ENCODE measurements around the gene SPEM1.
A peak's percentile ranks its signal among the peaks of the same experiment; 100 is the strongest.

Gene SPEM1

DNA sequence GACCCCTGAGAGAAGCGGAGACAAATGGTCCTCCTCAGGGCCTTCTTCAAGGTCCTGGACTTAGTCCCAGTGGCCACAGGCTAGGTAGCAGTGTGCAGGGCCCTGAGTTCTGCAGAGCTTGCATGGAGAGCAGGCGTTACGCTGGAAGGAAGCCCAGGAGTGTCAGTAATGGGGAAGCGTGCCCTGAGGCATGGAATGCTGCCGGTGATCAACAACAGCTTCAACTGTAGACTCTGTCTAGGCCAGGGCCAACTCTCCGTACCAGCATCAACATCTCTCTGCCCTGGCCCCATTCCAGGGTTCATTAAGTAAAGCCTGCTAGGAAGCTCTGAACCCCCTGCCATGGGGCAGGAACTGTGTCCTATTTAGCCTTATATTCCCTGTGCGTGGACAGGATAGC lies 39.8 kb upstream of the SPEM1 start:
- no peak overlapping the region for H2BK120ac ChIP-seq (ENCODE audit: insufficient read depth, low read length, poor library complexity)
- WGBS (ENCODE audit: extremely low coverage, insufficient coverage, insufficient read length) = no CpG with 5 or more reads among the region's 7 CpGs

DNA sequence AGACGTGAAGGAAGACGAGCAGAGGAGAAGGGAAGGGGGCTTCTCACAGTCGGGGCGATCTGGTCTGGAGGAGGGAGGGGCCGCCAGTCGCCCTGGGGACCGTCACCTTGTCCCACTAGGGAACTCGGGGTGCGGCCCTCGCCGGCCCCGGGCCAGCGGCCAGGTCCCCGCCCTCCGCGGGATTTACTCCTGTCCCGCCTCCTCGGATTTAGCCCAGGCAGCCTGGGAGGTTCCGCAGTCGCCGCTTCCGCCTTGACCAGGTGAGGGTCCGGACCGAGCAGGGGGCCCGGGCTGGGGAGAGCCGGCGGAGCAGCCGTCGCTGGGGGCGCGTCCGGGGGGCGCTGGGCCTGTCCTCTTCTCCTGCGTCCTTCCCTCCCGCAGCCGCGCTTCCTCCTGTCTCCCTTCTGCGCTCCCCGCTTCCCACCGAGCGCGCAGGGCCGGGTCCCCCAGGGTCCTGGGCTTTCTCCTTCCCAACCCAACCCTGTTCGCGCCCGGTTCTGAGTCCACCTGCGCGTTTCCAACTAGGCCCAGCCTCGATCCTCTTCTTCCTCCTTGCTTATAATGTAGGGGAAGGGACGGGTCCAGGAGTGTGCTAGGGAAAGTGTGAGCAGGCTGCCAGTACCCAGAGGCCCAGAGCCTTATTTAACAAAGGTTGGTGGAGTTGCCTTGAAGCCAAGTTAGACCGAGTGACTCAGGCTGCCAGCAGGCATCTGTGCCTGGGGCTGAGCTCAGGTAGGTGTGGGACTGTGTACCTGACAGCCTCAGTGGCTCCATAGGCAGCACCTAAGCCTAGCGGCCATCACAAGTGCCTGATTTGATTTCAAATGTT lies 39.1 kb upstream of the SPEM1 start, which contains the start of gene TNK1:
TSS of gene TNK1 (plus strand) at position 235 of the 829 bp plus-strand sequence. CDS start 1,838 bp downstream, outside the sequence.
- H3K23ac ChIP-seq (ENCODE audit: low read length) = no peak within 1 kb of the TSS
- peak within 1 kb of the TSS; percentile 34 for H2BK120ac ChIP-seq (ENCODE audit: insufficient read depth, low read length, poor library complexity)
- peak within 1 kb of the TSS; percentile 16 for H2AK5ac ChIP-seq (ENCODE audit: low read length)
- H2BK12ac ChIP-seq (ENCODE audit: low read length) = no peak within 1 kb of the TSS
- H2BK5ac ChIP-seq (ENCODE audit: low read depth, low read length, poor library complexity) = no peak within 1 kb of the TSS
- H3K18ac ChIP-seq (ENCODE audit: low read length) = peak within 1 kb of the TSS; percentile 58
- H3K4me2 ChIP-seq (ENCODE audit: low read length) = peak within 1 kb of the TSS; percentile 71
- H3K4ac ChIP-seq (ENCODE audit: low read depth, low read length) = peak within 1 kb of the TSS; percentile 18
- H3K27me3 ChIP-seq (ENCODE audit: insufficient read depth, low read length) = no peaks in the 10 kb centered on the region
- peaks cover 6 to 13% of the 10 kb centered on the region in 2 experiments for H3K36me3 ChIP-seq (ENCODE audit: control insufficient read depth in 1 of 2, insufficient read depth in 2 of 2, low read length in 2 of 2)
- H4K8ac ChIP-seq (ENCODE audit: low read depth, low read length) = peak within 1 kb of the TSS; percentile 77
- peak within 1 kb of the TSS; percentile 17 for H3K9ac ChIP-seq (ENCODE audit: low read length)
- peak within 1 kb of the TSS; percentile 70 for H3K14ac ChIP-seq (ENCODE audit: low read length)
- peak within 1 kb of the TSS; percentile 59 for H3K4me3 ChIP-seq (ENCODE audit: low read depth, low read length)
- H3K4me1 ChIP-seq (ENCODE audit: control insufficient read depth in 1 of 2, insufficient read depth in 2 of 2, low read length in 2 of 2) = peaks cover 24 to 25% of the 10 kb centered on the region in 2 experiments
- peak within 1 kb of the TSS; percentile 65 for H4K91ac ChIP-seq (ENCODE audit: low read depth, low read length)
- peak within 1 kb of the TSS; percentile 22 for H4K12ac ChIP-seq (ENCODE audit: low read depth, low read length)
- peaks cover 7% of the 10 kb centered on the region for H3K79me1 ChIP-seq (ENCODE audit: low read length)
- H3K27ac ChIP-seq (ENCODE audit: low read depth, low read length) = no peak within 1 kb of the TSS
- peak within 1 kb of the TSS; percentile 34 for H2AFZ ChIP-seq (ENCODE audit: insufficient read depth, low read length, poor library complexity)
- H3K9me3 ChIP-seq (ENCODE audit: insufficient read depth, low read depth, low read length) = peaks cover 4% of the 10 kb centered on the region
- H3K79me2 ChIP-seq (ENCODE audit: control insufficient read depth, insufficient read depth, low read length, poor library complexity) = no peaks in the 10 kb centered on the region
- DNase-seq = peak; percentile 88 to 90
- no CpG with 5 or more reads among the region's 52 CpGs for WGBS (ENCODE audit: extremely low coverage, insufficient coverage, insufficient read length)

More for the DNA sequence above, 39.8 kb upstream of the SPEM1 start:
- Histone ChIP-seq H3K27me3 (ENCODE audit: insufficient read depth, low read length) (no peaks in the 10 kb centered on the region), H3K79me2 (ENCODE audit: control insufficient read depth, insufficient read depth, low read length, poor library complexity) (no peaks in the 10 kb centered on the region), H3K79me1 (ENCODE audit: low read length) (peaks cover 7% of the 10 kb centered on the region), H4K91ac (ENCODE audit: low read depth, low read length) (peak overlapping the region; percentile 65), H3K4me2 (ENCODE audit: low read length) (peak overlapping the region; percentile 71), H3K36me3 (ENCODE audit: control insufficient read depth in 1 of 2, insufficient read depth in 2 of 2, low read length in 2 of 2) (peaks cover 3 to 11% of the 10 kb centered on the region in 2 experiments), H3K4me1 (ENCODE audit: control insufficient read depth in 1 of 2, insufficient read depth in 2 of 2, low read length in 2 of 2) (peaks cover 24 to 25% of the 10 kb centered on the region in 2 experiments), H2AK5ac (ENCODE audit: low read length) (no peak overlapping the region), H2AFZ (ENCODE audit: insufficient read depth, low read length, poor library complexity) (peak overlapping the region; percentile 34), H3K23ac (ENCODE audit: low read length) (no peak overlapping the region), H3K18ac (ENCODE audit: low read length) (peak overlapping the region; percentile 53), H4K8ac (ENCODE audit: low read depth, low read length) (peak overlapping the region; percentile 77), H4K12ac (ENCODE audit: low read depth, low read length) (peak overlapping the region; percentile 1), H3K9ac (ENCODE audit: low read length) (no peak overlapping the region), H3K14ac (ENCODE audit: low read length) (peak overlapping the region; percentile 70), H3K9me3 (ENCODE audit: insufficient read depth, low read depth, low read length) (peaks cover 4% of the 10 kb centered on the region), H3K27ac (ENCODE audit: low read depth, low read length) (no peak overlapping the region), H2BK5ac (ENCODE audit: low read depth, low read length, poor library complexity) (no peak overlapping the region), H2BK12ac (ENCODE audit: low read length) (no peak overlapping the region), H3K4me3 (ENCODE audit: low read depth, low read length) (no peak overlapping the region), H3K4ac (ENCODE audit: low read depth, low read length) (peak overlapping the region; percentile 5)
- peak; percentile 87 to 94 for DNase-seq

DNA sequence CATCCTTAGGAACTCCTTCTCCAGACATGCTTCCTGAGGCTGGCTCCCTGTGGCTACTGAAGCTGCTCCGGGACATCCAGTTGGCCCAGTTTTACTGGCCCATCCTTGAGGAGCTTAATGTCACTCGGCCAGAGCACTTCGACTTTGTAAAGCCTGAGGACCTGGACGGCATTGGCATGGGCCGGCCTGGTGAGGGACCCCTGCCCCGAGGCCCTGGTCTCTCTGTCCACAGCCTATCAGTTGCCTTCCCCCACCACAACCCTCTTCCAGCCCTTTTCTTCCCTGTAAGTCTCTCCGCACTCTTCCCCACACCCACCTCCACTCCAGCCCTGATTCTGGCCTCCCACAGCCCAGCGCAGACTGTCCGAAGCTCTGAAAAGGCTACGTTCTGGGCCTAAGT lies 37.2 kb upstream of the SPEM1 start:
- Histone ChIP-seq H2BK5ac (ENCODE audit: low read depth, low read length, poor library complexity) (no peak overlapping the region), H3K14ac (ENCODE audit: low read length) (no peak overlapping the region), H3K23ac (ENCODE audit: low read length) (no peak overlapping the region), H3K9me3 (ENCODE audit: insufficient read depth, low read depth, low read length) (peaks cover 4% of the 10 kb centered on the region), H3K9ac (ENCODE audit: low read length) (no peak overlapping the region), H2BK120ac (ENCODE audit: insufficient read depth, low read length, poor library complexity) (no peak overlapping the region), H3K79me2 (ENCODE audit: control insufficient read depth, insufficient read depth, low read length, poor library complexity) (no peaks in the 10 kb centered on the region), H3K4me1 (ENCODE audit: control insufficient read depth in 1 of 2, insufficient read depth in 2 of 2, low read length in 2 of 2) (peaks cover 24 to 25% of the 10 kb centered on the region in 2 experiments), H3K27ac (ENCODE audit: low read depth, low read length) (no peak overlapping the region), H2AK5ac (ENCODE audit: low read length) (no peak overlapping the region), H4K91ac (ENCODE audit: low read depth, low read length) (no peak overlapping the region), H3K4me3 (ENCODE audit: low read depth, low read length) (no peak overlapping the region), H4K8ac (ENCODE audit: low read depth, low read length) (no peak overlapping the region), H3K18ac (ENCODE audit: low read length) (no peak overlapping the region), H3K4me2 (ENCODE audit: low read length) (no peak overlapping the region), H3K79me1 (ENCODE audit: low read length) (peaks cover 7% of the 10 kb centered on the region), H3K4ac (ENCODE audit: low read depth, low read length) (no peak overlapping the region), H3K27me3 (ENCODE audit: insufficient read depth, low read length) (no peaks in the 10 kb centered on the region), H4K12ac (ENCODE audit: low read depth, low read length) (no peak overlapping the region), H3K36me3 (ENCODE audit: control insufficient read depth in 1 of 2, insufficient read depth in 2 of 2, low read length in 2 of 2) (peaks cover 14 to 22% of the 10 kb centered on the region in 2 experiments), H2BK12ac (ENCODE audit: low read length) (no peak overlapping the region), H2AFZ (ENCODE audit: insufficient read depth, low read length, poor library complexity) (no peak overlapping the region)
- no peak for DNase-seq
- WGBS (ENCODE audit: extremely low coverage, insufficient coverage, insufficient read length) = no CpG with 5 or more reads among the region's 10 CpGs

DNA sequence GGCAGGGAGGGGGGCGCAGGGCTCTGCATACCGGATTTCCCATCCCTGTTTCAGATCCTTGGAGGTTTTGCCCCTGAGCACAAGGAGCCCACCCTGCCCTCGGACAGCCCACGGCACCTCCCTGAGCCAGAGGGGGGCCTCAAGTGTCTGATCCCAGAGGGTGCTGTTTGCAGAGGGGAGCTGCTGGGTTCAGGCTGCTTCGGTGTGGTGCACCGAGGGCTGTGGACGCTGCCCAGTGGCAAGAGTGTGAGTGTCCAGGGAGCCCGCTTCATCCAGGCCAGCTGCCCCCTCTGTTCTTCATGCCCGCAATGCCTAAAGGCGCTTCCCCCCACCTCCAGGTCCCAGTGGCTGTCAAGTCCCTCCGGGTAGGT lies 36.8 kb upstream of the SPEM1 start:
- no peak for DNase-seq
- no CpG with 5 or more reads among the region's 11 CpGs for WGBS (ENCODE audit: extremely low coverage, insufficient coverage, insufficient read length)
- Histone ChIP-seq H2AFZ (ENCODE audit: insufficient read depth, low read length, poor library complexity) (no peak overlapping the region), H2BK5ac (ENCODE audit: low read depth, low read length, poor library complexity) (no peak overlapping the region), H2BK120ac (ENCODE audit: insufficient read depth, low read length, poor library complexity) (no peak overlapping the region), H3K23ac (ENCODE audit: low read length) (no peak overlapping the region), H3K79me2 (ENCODE audit: control insufficient read depth, insufficient read depth, low read length, poor library complexity) (no peaks in the 10 kb centered on the region), H3K9ac (ENCODE audit: low read length) (no peak overlapping the region), H2AK5ac (ENCODE audit: low read length) (no peak overlapping the region), H3K4me3 (ENCODE audit: low read depth, low read length) (no peak overlapping the region), H4K12ac (ENCODE audit: low read depth, low read length) (no peak overlapping the region), H3K4me1 (ENCODE audit: control insufficient read depth in 1 of 2, insufficient read depth in 2 of 2, low read length in 2 of 2) (peaks cover 24 to 25% of the 10 kb centered on the region in 2 experiments), H3K27ac (ENCODE audit: low read depth, low read length) (no peak overlapping the region), H3K4me2 (ENCODE audit: low read length) (peak overlapping the region; percentile 66), H3K9me3 (ENCODE audit: insufficient read depth, low read depth, low read length) (peaks cover 4% of the 10 kb centered on the region), H3K79me1 (ENCODE audit: low read length) (peaks cover 7% of the 10 kb centered on the region), H2BK12ac (ENCODE audit: low read length) (no peak overlapping the region), H3K18ac (ENCODE audit: low read length) (no peak overlapping the region), H4K8ac (ENCODE audit: low read depth, low read length) (no peak overlapping the region), H3K36me3 (ENCODE audit: control insufficient read depth in 1 of 2, insufficient read depth in 2 of 2, low read length in 2 of 2) (peaks cover 18 to 27% of the 10 kb centered on the region in 2 experiments), H3K27me3 (ENCODE audit: insufficient read depth, low read length) (no peaks in the 10 kb centered on the region), H3K14ac (ENCODE audit: low read length) (no peak overlapping the region), H4K91ac (ENCODE audit: low read depth, low read length) (no peak overlapping the region), H3K4ac (ENCODE audit: low read depth, low read length) (no peak overlapping the region)

Measured in trophoblast cell (in vitro differentiated cells and primary cell).